Activated gamma-delta T cell treated with Interleukin-2 at 50 U/mL for 16 hours (primary cell): Measurements from ENCODE around the gene ARPC1A.
A peak's percentile ranks its signal among the peaks of the same experiment; 100 is the strongest.

ENCODE experiments used
- DNase-seq: peaks from one replicate; pipeline ENCODE4 v3.0.0-alpha.2; 2020

Gene ARPC1A

DNA sequence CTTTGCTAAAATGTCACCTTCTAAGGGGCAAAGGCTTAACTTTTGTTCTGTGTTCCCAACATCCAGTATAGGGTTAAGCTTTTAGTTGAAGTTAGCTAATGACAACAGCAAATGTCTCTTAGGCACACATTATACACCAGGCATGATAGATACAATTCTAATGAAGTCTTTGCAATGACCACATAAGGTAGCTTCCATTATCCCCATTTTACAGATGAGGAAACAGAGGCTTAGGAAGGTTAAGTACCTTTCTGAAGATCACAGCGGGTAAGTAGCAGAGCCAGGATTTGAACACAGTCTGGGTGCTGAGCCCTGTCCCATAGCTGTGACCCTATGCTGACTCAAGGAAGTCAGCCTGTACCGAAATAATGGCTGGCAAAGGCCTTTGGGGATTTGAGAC lies 84.9 kb downstream of the ARPC1A start:
- DNase-seq, result no peak

- peak; percentile 18 for DNase-seq
Observed at GRCh38 chr7:99415513-99416127, 89.9 kb downstream of the ARPC1A start.
